GM10847 (cell line): ENCODE measurements around the gene RBM10.

Experiments
- POLR2A ChIP-seq: IDR thresholded peaks from 2 replicates; pipeline ENCODE4 v1.6.1; 2011; ENCODE audit not compliant: insufficient read length; ENCODE audit errors: extremely low read depth

The RBM10 gene

DNA sequence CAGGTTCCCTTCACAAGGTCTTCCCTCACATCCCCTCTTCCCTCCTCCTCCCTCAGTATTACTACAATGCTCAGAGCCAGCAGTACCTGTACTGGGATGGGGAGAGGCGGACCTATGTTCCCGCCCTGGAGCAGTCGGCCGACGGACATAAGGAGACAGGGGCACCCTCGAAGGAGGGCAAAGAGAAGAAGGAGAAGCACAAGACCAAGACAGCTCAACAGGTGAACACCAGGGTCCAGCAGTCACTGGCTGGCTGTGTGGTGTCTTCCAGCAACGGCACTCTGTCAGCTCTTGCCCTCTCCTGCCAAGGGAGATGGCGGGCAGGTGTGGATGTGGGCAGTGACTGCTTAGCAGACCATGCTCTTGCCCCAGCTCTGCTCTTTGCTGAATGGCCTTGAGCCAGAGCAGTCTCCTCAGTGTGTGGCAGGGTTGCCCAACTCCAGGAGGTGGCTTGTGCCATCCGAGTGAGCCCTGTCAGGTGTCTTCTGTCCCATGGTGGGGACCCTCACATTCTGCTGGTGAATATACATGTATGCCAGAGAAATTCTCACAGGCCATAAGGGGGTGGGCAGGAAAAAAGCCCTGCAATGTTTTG, 37.2 kb downstream of the RBM10 start:
- TF ChIP-seq POLR2A, result no peak

DNA sequence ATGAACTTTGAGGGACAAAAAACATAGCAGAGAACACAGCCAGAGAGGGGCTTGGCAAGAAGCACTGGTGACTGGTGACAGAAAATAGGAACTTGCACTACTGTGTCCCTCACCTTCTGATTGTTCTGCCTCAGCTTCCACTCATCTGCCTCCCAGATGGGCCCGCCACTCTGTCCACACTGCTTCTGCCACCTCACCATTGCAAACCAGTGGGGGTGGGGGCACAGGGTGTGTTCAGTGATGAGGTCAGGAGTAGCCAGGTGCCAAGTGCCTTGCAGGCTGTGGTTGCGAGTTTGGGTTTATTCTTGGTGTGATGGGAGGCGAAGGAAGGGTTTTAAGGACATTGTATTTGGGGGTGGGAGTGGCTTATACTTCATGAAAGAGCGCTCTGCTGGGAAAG, 39.5 kb downstream of the RBM10 start:
- TF ChIP-seq POLR2A, result no peak

DNA sequence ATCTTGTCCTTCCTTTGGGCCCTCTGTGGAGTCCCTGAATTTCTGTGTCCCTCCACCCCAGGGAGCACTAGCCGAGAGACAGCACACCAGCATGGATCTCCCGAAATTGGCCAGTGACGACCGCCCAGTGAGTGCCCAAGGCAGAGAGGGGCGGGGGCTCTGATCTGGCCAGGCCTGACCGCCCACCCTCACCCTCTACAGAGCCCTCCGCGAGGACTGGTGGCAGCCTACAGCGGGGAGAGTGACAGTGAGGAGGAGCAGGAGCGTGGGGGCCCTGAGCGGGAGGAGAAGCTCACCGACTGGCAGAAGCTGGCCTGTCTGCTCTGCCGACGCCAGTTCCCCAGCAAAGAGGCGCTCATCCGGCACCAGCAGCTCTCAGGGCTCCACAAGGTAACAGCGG, 40.2 kb downstream of the RBM10 start:
- no peak for TF ChIP-seq POLR2A

DNA sequence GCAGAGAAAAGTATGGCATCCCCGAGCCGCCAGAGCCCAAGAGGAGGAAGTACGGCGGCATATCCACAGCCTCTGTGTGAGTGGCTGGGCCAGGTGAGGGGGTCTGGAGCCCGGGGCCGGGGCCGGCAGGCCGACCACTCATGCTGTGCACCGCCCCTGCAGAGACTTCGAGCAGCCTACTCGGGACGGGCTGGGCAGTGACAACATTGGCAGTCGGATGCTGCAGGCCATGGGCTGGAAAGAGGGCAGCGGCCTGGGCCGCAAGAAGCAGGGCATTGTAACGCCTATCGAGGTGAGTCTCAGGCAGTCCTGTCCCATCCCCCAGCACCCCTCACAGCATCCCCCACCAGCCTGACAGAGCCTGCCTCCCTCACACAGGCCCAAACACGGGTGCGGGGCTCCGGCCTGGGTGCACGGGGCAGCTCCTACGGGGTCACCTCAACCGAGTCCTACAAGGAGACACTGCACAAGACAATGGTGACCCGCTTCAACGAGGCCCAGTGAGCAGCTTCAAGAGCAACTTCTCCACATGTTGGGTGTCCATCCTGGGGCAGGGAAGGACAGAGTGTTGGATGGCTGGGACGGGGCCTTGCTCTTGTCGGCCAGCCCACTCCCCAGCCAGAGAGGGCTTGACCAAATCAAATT, 41.2 kb downstream of the RBM10 start:
- TF ChIP-seq POLR2A, result no peak

DNA sequence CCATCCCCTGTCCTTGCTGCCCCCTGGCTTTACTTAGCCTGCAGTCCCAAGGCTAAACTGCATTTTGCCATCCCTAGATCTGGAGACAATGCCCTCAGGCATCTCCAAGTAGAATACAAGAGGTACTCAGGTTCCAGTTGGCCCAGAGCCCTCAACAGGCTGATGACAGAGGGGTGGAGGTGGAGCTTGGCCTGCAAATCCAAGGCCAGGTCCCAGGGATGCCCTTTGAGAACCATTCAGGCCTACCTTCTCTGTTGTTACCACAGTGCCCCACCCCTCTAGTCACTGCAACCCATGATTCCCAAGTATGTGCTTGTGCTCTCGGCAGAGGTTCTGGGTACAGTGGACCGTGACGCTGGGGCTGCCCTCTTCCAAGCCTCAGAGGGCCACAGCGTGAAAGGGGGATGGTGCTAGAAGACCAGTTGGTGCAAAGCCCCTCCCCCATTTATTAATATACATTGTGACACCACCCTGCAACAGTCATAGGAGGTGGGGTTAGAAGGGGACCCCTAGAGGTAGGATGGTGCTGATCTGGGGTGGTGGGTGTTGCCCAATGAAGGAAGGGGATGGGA, 42.2 kb downstream of the RBM10 start:
- no peak for TF ChIP-seq POLR2A

DNA sequence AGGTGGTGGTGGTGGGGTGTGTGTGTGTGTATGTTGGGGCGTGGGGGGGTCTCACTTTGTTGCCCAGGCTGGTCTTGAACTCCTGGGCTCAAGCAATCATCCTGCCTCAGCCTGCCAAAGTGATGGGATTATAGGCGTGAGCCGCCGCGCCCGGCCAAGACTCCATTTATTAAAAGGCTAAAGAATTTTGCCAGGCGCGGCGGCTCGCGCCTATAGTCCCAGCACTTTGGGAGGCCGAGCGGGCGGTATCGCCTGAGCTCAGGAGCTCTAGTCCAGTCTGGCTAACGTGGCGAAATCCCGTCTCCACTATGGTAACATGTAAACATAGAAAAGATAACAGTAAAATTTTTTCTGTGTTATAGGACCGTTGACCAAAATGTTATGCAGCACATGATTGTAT, 44.9 kb downstream of the RBM10 start:
- no peak for TF ChIP-seq POLR2A

DNA sequence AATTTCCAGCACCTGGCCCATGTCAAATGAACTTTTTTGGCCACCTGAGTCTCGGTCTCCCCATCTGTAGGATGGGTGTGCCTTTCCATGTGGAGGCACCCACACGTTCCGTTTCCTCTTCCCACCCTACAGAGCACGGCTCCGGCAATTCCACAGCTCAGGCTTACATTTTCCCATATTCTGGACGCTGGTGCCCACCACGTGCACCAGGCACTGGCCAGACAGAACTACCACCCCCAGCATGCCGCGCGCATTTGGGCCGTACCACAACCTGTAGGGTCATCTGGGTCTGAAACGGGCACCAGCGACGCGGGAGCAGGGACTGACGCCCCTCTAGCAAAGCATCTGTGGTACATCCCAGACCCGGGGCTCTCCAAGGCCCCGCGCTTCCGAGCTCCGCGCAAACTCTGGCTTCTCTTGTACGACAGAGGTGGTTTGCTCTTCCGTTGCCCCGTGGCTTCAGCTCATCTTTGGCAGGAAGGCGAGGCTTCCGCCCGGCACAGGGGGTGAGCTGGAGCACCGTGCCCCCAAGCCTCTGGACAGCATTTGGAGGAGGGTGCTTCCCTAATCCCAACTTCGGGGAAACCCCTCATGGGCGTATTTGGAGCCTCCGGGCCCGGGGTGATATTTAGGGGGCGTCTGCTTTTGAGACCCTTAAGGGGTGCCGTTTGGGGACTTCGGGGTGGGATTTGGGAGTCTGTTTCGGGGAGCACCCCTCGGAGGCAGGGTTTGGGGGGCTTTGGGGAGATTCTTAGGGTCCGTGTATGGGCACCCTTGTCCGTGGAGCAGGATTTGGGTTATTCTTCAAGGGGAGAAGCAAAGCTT, 45.6 kb downstream of the RBM10 start:
- TF ChIP-seq POLR2A, result peak; percentile 77

DNA sequence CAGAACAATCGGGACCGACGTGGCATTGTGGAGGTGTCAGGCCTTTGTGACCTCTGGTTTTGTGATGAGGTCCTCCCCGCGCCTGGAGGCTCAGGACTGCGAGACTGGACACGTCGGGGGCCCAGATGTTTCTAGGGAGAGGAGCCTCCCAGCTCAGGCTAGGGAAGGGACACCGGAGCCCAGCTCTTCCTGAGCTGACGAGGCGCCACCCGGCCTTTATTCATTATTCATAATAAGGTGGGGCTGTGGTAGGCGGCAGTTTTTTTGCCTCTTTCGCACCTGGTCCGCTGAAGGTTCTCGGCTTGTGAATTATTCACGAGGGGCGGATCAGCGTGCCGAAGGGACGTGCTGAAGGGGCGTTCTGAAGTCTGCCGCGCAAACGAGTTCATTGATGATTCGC, 46.3 kb downstream of the RBM10 start:
- no peak for TF ChIP-seq POLR2A

DNA sequence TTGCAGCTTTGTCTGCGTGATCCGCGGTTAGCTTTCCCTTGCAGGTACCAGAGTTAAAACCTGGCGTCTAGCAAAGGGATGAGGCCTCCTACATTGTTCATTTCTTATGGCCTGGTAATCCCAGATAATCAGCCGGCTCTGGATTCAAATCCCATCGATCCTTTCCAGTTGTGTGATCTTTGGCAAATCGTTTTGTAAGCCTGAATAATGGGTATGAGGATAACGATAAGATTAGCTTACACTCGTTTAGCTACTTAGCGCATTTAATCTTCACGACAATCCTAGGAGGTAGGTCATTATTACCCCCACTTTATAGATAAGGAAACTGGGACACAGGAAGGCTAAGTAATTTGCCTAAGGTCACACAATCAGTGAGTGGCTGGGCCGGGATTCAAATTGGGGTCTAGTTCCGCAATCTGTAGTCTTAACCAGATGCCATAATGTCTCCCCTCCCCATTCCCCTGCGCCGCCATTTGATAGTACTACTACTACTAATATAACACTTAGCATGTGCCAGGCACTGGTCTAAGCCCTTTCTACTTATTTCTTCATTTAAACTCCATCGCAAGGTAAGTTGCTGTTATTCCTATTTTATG, 46.9 kb downstream of the RBM10 start:
- TF ChIP-seq POLR2A, result no peak

DNA sequence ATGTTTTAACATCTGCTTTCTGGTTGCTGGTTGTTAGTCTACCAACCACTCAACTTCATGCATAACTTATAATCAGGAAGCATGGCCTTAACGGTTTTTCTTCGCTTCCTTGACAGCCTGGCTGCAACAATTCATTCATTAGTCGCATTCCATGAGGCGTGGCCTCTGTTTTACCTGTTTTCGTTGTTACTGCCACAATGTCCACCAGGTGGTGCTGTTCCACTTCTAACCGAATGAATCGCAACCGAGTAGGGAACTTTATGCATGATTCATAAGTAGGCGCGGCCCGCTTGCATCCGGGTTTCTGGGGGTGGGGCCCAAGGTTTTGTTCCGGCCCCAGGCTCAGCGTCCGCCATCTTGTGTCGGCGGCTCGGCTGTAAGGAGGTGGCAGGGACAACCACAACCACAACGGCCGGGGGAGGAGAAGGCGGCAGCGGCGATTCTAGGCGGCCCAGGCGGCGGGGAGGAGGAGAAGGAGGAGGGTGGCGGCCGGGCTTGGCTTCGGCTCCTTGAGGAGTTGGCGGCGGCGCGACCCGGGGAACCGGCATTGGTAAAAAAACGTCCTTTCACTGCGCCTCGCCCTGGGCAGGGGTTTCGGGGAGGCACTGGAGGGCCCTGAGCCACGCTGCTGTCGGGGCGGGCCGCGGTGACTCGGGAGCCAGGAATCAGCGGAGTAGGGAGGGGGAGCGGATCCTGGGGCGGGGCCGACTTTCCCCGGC, 48.6 kb downstream of the RBM10 start, which contains the start of gene UBA1:
Gene UBA1 (plus strand): TSS at position 355 of the 719 bp plus-strand sequence. CDS start 4,974 bp downstream, outside the sequence.
- peak; percentile 81 for TF ChIP-seq POLR2A

DNA sequence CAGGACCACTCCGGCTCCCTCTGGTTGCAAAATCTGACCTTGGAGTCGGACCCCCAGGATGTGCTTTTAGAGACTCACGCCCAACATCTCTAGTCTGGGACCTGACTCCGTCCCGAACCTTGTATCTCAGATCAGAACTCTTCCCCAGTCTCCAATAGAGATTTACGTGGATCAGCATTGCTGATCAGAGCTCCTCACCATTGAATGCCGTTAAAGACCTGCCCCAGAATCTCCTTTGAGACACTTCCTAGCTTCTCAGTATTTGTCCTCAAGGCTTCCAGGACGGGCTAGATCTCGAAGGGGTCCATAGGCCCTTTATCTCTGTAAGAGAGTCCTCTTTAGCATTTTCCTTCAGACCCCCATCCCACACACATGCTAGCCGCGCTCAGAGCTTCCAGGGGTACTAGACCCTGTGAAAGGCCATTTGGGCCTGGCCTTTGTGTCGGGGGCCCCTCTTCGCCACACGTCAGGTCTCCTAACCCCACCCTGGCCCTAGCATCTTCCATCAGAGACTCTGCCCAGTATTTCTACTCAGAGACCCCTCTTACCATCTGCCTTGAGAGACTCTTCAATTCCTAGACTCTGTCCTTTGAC, 49.3 kb downstream of the RBM10 start:
- no peak for TF ChIP-seq POLR2A

DNA sequence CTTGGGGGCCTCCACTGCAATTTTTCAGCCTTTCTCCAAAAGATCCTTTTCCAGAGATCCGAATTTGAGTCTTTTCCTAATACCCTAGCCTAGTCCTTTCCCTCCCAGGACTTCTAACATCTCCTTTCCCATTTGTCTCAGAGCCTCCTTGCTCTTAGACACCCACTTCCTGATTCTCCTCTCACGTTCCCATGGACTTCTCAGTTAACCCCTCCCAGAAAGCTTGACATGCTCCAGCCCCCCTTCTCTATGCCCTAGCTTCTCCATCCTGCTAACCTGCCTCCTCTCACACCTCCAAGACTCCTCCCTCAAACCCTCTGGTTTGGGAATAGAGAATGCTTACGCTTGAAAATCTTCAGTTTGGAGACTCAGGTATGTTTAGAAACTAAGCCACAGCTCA, 51.1 kb downstream of the RBM10 start:
- TF ChIP-seq POLR2A, result no peak

DNA sequence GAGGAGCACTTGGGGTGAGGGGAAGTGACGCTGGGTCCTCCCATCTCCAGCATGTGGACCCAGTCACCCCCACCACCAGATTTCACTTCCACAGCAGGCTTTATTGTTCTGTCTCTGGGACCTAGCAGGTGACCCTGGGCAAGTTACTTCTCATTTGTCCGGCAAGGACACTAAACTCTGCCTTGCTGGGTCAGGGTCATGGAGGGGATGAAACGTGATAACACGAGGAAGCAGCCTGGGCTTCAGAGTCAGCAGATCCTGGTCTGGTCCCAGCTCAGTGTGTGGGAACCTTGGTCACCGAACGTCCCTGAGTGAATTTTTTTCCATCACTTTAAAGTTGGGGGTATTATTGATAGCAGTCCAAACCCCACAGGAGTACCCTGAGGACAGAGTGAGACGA, 52.5 kb downstream of the RBM10 start:
- no peak for TF ChIP-seq POLR2A

DNA sequence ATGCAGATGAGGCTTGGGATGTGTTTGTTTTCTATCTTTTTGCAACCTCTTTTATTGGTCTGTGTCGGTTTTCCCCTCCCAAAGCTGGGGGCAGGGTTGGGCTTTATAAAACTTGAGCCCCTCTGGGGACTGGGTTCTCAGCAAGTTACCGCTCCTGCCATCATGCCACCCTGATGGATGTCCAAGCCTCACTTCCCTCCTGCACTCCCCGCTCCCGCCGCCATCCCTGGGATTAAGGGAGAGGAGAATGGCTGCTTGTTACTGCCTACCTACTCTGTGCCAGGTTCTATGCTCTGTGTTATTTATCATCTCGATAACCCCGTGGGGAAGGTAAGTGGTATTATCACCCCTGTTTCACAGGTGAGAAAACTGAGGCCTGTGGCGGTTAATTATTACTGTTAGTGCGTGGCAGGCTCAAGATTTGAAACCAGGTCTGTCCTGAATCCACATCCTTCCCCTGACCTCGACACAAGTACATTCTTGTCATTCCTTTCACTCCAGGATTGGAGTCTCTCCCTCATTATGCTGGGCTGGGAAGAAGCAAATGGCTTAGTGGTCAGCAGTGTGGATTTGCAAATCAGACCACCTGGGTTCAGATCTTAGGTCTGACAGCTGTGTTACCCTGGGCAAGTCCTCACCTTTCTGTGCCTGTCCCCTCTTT, 53.1 kb downstream of the RBM10 start:
- TF ChIP-seq POLR2A, result no peak
